GM19455 (cell line): ENCODE results near the gene FAT2.
A peak's percentile ranks its signal among the peaks of the same experiment; 100 is the strongest.
"Not testable (repeated sequence)": the region's sequence is repeated elsewhere in the genome, so short reads cannot be mapped to it uniquely, and the experiment has no call there.

Source experiments
- ATAC-seq: cut with Tn5 transposase; IDR thresholded peaks from one replicate; pipeline ENCODE4 v1.9.1; 2021; ENCODE audit not compliant: unreplicated experiment

The FAT2 gene

DNA sequence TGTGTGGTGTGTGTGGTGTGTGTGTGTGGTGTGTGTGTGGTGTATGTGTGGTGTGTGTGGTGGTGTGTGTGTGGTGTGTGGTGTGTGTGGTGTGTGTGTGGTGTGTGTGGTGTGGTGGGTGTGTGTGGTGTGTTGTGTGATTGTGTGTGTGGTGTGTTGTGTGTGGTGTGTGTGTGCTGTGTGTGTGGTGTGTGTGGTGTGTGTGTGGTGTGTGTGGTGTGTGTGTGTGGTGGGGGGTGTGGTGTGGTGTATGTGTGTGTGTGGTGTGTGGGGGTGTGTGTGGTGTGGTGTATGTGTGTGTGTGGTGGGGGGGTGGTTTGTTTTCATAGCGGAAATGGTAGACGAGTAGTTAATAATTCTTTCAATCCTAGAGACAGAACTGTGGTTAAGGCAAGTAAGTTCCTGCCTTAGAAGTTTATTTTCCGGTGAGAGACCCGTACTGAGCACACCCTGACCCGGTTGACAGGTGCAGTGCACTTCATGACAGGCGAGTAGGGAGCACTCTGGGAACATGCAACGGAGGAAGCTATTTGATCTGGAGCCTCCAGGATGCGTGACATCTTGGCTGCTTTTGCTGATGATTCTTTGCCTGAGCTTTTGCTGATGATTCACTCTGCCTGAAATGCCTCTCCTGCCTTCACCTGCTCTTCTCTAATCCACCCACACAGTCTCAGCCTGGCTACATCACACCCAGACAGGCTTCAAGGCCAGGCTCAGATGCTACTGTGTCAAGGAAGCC, 21.7 kb upstream of the FAT2 start:
- ATAC-seq = peak; percentile 67

DNA sequence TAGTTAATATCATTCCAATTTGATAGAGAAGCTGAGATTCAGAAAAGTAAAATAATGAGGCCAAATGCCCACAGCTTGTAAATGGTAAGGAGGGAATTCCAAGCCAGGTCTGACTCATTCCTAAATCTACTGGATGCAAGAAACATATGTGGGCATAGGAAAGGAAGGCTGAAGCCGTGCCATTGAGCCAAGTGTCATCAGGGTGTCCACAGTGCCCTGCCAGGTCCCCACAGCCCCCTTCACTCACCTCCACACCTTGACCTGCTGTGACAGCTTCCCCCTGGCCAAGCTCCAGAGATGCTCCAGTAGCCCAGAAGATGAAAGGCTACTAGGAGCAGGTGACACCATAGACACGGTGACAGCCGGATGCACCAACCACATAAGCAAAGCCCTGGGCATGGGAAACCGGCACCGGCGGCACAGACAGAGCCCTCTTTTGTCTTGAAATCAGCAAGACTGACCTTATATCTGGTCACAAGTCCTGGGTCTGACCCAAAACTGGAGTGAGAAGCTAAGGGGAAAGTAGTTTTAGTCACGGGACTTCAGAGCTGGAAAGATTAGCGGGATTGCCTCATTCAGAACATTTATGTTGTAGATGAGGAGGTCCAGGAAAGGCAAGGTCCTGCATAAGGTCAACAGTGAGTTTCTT, 20.1 kb upstream of the FAT2 start:
- no peak for ATAC-seq

DNA sequence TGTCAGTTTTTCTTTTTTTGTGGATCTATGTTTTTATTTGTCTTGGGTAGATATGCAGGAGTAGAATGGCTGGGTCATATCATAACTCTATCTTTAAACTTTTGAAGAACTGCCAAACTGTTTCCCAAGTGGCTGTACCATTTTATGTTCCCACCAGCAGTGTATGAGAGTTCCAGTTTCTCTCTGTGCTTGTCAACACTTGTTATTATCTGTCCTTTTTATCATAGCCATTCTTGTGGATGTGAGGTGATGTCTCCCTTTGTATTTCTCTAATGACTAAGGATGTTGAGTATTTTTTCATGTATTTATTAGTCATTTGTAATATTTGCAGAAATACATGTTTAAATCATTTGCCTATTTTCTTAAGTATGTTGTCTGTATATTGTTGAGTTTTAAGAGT, 17.4 kb upstream of the FAT2 start:
- ATAC-seq = no peak

DNA sequence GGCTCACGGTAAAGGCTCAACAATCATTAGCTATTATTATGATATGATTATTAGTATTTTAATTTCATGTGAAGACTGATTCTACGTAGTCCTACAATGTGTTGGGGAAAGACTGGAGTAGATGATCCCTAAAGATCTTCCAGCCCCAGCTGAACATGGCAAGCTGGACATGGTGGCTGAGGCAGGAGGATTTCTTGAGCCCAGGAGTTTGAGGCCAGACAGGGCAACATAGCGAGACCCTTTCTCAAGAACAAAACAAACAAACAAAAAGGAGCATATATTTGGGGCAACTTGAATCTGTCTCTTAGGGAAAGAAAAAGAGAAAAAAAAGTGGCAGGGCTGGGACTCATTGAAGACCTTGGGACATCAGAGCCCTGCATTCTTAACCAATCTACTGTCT, 16.2 kb upstream of the FAT2 start:
- ATAC-seq = no peak

DNA sequence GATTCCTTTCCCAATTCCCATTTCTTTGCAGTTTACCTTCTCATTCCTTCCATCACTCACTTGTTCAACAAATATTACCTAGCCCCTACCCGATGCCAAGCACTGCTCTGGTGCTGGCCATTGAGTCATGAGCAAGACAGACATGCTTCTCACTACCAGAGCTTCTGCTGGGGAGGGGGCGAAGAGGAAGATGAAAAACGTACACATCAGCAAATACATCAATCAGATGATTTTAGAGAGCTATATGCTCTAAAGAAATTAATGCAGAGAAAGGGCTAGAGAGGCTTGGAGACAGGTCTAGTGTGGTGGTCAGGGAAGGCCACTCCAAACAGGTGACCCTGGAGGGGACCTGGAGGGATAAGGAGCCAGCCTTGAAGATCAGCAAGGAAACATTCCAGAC, 14.4 kb upstream of the FAT2 start:
- ATAC-seq = no peak

DNA sequence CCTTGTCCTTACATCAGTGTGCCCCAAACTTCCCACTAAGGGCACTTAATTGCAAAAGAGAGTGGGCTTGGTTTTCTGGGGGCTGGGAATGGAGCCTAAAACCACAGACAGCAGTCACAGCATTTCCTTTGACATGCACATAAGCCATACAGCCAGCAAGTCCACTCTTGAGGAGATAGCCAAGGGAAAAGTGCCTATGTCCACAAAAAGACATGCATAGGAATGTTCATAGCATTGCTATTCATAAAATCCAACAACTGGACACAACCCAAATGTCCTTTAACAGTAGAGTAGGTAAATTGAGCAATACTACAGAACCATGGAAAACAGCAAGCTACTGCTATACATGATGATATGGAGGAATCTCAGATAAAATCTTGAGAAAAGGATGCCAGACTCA, 11.7 kb upstream of the FAT2 start:
- ATAC-seq = no peak

DNA sequence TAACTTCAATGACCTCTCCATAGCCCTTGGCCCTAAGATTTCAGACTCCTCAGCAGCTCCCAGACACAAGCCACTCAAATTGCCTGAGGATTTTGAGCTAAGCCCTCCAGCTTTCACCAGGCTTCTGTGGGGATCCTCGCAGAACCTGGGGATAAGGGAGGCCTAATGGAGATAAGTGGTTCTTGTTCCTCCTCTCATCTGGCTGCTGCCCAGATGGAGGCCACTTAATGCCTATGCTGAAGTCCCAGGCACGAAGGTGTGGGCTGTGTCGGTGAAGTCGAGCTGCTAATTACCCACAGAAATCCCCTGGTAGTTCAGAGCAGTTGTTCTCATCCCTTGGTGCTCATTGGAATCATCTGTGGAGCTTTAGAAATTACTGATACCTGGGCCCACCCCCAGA, 10.3 kb upstream of the FAT2 start:
- ATAC-seq = no peak

DNA sequence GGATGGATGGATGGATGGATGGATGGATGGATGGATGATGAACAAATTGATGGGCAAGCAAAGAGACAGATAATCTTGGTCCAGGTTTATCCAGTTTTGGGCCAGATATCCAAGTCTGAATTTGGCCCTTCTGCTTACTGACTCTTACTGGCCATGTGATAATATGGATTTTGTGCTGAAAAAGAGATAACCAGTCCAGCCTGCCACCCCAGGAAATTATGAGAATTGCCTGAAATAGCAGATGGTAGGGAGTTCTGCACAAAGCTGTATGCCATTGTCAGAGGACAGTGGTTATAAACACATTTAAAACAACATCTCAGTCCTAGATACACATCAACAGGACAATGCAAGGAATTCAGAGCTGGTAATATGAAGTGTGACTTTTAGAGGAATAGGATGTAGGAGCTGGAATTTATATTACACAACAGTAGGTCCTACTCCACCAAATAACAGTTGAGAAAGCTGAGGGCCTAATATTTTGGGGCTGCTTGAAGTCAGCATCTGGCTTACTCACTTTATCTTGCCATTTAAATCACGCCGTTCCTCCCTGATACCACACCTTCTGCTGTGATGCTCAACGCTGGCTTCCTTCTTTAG, 9.0 kb upstream of the FAT2 start:
- ATAC-seq = no peak

DNA sequence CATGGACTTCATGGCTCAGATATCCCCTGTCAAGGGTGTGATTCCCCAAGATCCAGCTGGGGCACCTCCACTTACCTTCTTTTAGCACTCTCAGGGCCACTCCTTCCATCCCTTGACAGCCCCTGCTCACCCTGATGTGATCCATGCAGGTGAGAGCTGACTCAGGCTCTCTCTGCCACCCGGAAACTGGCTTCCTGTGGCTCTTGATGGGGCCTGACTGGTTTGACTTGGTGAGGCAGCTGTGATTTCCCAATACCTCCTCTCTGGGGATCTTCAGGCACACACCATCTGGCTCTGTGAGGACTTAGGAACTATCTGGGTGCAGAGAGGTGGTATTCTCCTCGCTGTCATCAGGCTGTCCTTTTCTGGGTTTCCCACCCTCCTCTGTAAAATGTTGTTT, 7.9 kb upstream of the FAT2 start:
- ATAC-seq = no peak

DNA sequence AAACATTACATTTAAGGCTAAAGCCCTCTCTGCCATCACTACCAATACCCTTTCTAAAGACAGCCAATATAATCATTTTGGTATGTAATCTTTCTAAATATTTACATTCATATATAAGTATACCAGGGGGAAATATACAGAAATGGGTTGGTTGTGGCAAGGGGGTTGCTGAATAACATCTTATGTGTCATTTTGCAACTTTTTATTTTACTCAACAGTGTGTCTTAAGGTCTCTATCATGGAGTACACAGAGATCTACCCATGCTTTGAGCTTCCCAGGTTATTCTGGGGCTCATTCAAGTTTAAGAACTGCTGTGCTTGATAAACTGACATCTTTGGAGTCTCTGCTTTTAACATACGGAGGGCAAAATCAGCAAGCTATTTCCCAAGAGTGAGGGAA, 7.4 kb upstream of the FAT2 start:
- no peak for ATAC-seq

DNA sequence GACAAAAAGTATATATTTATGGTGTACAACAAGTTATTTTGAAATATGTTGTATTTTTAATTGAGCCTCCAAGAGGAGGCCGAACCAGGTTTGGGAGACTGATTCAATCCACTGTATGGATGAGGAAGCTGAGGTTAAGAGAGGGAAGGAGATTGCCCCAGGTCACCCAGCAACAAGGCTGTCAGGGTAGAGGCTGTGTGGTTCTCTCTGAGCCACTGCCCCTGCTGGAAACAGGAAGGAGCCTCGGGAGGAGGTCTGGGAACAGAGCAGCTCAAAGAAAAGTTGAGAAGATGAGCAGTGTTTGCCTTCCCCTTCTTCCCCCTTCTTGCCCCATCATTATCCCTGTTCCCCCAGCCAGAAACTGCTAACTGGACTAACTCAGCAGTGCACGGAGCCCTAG, 6.6 kb upstream of the FAT2 start:
- ATAC-seq = no peak

DNA sequence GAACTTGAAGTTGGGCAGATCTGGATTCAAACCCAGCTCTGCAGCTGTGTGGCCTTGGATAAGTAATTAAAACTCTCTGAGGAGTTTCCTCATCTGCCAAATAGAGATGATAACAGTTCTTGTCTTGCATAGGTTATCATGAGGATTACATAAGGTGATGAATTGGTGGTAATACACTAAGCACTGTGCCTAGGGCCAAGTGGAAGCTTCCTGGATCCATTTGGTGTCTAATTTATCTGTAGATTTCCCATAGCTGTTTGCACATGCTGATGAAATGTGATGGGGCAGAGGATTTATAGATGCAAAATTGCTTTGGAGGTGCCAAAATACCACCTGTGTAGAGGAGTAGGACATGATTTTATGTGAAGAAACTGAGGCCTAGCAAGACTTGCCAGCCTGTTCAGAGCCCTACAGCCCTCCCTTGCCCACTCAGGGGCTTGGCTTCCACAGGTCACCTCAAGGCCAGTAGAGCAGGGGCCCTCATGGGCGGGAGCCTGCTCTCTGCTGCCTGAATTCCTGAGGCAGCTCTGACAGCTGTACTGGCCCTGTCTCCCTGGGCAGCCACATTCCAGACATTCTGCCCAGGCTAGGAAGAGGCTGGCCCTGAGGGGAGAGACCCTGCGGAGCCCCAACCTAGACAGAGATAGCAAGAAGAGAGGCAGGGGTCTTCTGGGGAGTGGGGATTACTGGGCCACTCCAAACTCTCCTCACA, 5.9 kb upstream of the FAT2 start:
- no peak for ATAC-seq

DNA sequence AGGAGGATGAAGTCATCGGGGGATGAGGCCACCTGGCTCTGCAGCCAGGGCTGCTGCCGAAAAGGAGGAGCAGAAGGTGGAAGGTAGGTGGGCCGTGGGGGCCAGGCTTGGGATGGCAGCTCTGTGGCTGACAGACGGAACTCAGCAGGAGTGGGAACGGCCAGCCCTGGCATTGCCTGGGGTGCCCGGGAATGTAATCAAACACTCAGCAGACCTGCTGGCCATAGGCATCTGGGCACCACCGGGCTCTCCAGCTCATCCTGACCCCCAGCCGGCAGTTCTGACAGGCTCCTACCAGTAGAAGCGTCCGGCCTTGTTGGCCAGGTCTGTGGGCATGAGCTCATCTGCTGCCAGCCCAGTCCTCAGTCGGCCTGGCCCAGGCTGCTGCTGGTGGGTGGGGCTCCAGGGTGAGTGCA, 4.3 kb upstream of the FAT2 start:
- ATAC-seq = no peak

DNA sequence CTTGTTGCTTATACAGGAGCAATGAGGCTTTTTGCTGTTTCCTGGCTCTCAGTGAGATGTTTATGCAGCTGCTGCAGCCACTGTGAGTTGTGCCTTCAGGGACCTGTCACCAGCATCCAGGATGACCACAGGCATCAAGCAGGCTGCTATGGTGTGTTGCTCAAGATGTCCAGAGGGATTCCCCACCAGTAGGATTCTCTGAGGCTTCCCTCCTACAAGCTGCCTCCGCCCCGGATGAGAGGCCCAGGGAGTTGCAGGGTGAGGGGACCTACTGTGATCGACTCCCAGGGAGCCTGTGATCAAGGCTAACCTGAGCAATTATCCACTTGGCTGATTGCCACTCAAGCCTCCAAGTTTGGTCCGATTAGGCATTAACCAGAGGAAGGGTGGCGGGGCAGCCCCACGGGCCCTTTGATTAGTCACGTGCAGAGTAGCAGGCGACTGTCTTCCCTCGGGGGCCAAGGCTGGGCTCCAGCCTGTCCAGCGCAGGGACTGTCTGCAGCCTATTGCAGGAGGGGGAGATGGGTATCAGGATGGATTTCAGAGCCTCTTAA, 1.8 kb upstream of the FAT2 start:
- no peak for ATAC-seq

DNA sequence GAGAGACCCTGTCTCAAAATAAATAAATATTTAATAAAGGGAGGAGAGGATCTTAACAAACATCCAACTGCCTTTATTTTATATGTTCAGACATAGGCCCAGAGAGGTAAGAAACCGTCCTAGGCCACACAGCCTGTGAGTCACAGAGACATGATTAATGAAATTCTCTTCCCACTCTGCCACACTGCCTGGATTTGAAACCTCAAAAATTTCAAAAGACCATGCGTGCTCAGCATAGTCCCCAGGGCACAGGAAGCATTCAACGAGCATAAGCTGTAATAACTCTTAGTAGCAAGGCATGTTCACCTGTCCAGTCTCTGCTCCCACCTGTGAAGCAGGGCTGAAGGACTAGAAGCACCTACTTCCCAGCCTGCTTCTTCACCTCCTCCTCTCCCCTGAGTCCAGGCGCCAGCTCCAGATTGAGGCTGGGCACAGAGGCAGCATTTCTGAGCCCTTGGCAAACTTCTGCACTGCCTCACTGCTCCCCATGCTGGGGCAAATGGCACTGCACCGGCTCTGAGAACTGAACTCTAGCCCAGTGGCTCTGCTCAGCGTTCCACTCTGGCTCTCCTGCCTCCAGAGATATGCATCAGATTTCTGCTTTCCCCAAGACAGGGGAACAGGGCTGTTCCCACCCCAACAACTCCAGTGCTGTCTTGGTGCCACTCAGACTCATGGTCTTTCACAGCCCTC, 1.1 kb downstream of the FAT2 start:
- no peak for ATAC-seq

DNA sequence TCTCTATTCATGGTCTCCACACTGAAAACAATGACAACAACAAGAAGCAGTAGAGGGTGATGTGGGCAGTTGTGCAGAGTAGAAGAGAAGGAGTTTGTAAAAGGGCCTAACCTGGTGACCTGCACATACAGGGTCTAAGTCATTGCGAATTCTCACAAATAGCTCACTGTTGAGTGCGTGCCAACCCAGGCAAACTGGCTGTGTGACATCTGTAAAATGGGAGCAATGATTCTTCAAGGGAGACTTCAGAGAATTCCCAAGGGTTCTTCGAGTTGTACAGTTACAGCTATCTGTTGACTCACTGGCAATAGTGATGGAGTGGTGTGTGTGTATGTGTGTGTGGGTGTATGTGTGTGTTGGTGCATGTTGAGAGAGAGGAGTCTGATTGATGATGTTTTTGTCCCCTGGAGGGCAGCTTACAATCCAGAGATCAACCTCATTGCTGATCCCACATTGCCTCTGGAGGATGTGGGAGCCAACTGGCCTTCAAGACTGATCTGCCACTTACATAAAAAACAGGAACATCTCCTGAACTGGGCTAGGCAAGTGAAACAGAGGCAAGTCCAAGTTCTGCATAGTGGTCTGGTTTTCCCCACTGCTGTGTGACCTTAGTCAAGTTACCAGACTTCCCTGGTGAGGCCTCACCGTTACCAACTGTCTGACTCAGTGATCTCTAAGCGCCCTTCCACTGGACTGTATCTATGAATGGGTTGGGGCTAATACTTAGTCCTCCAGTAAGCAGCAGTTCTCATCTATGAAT, 3.2 kb downstream of the FAT2 start:
- ATAC-seq = no peak

DNA sequence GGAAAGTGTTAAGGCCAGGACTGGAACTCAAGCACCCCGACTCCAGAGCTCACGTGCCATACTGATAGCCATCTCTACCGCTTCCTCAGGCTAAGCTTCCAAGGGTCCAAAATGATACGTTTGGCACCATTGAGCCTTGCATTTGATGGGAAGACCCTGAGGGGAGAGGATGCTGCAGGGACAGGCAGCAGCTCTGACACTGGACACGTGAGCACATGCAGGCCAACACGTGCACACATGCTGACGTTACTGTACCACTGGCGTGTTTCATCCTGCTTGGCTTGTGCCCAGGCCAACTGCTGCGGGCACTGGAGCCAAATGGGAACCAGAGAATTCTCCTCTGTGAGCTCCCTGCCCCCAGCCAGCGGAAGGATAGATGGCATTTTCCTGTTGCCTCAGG, 5.2 kb downstream of the FAT2 start:
- no peak for ATAC-seq

DNA sequence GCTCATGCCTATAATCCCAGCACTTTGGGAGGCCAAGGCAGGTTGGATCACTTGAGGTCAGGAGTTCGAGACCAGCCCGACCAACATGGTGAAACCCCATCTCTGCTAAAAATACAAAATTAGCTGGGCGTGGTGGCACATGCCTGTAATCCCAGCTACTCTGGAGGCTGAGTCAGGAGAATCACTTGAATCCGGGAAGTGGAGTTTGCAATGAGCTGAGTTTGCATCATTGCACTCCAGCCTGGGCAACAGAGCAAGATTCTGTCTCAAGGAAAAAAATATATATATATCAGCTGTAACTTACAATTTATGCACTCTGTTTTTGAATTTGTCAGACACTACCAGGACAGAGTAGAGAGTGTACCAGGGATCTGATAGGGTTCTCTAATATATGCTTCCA, 5.8 kb downstream of the FAT2 start:
- not testable (repeated sequence) for ATAC-seq

DNA sequence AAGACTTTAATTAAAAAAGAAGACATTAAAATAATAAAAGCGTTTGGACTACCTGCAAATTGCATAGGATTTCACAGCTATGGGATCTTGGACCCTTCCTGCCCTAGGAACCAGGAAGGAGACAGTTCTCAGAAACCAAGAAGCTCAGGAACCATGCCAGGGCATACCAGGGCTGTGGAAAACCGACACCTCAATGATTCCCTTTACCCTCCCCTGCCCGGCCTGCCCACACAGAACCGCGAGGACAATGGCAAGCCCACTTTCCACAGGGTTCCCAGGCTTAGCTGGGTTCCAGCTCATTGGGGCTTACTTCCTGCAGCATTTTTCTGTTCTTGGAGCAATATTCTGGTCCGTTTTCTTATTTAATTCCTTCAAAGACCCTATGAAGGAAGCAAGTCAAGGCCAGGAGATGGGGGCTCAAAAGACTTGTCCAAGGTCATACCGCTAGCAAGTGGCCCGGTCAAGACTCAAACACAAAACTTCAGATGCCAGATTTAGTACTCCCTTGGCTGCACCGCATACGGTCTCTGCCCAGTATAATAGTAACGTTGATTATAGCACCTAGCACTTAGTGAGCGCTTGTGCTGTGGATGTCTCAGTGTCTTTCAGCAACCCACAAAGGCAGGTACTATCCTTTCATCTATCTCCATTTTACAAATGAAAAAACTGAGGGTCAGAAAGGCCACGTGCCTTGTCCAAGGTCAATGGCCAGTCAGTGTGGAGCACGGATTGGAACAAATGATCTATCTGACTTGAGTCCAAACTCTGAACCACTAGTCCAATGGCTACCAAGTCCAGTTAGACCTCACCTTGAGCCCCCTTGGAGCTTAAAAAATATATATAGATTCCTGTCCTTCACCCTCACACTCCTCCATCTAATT, 6.8 kb downstream of the FAT2 start:
- ATAC-seq = no peak
